ENCODE measurements around the gene PHOX2A.

Gene PHOX2A

GRCh38 chr11:72249961-72250360, 6.0 kb upstream of the PHOX2A start:
- H3K9me3 ChIP-seq (ENCODE audit: control insufficient read depth, low read length) = peaks cover 18% of the 10 kb centered on the region
- peaks cover 67% of the 10 kb centered on the region for H3K27me3 ChIP-seq (replicated peaks; ENCODE audit: control insufficient read depth, insufficient read depth, low read length)

GRCh38 chr11:72247584-72247983, 3.6 kb upstream of the PHOX2A start:
- no peak overlapping the region for H3K4me3 ChIP-seq (ENCODE audit: low read length)
- no peak overlapping the region for H3K9ac ChIP-seq (ENCODE audit: low read length)
- no peak for DNase-seq (ENCODE audit: low read depth)
- no peaks in the 10 kb centered on the region for H3K4me1 ChIP-seq (ENCODE audit: control insufficient read depth, insufficient read depth, low read length)
- H3K9me3 ChIP-seq (ENCODE audit: control insufficient read depth, low read length) = peaks cover 10% of the 10 kb centered on the region
- H3K36me3 ChIP-seq (ENCODE audit: control insufficient read depth, insufficient read depth, low read length, severe bottlenecking) = no peaks in the 10 kb centered on the region
- H3K27me3 ChIP-seq (replicated peaks; ENCODE audit: control insufficient read depth, insufficient read depth, low read length) = peaks cover 73% of the 10 kb centered on the region

More at GRCh38 chr11:72249961-72250360, 6.0 kb upstream of the PHOX2A start:
- Histone ChIP-seq H3K4me3 (ENCODE audit: low read length) (no peak overlapping the region), H3K36me3 (ENCODE audit: control insufficient read depth, insufficient read depth, low read length, severe bottlenecking) (no peaks in the 10 kb centered on the region), H3K9ac (ENCODE audit: low read length) (no peak overlapping the region), H3K4me1 (ENCODE audit: control insufficient read depth, insufficient read depth, low read length) (no peaks in the 10 kb centered on the region)
- DNase-seq (ENCODE audit: low read depth) = no peak

GRCh38 chr11:72245263-72245816, 1.4 kb upstream of the PHOX2A start:
- Histone ChIP-seq H3K9ac (ENCODE audit: low read length) (no peak overlapping the region), H3K36me3 (ENCODE audit: control insufficient read depth, insufficient read depth, low read length, severe bottlenecking) (no peaks in the 10 kb centered on the region), H3K4me1 (ENCODE audit: control insufficient read depth, insufficient read depth, low read length) (peaks cover 2% of the 10 kb centered on the region), H3K4me3 (ENCODE audit: low read length) (no peak overlapping the region), H3K27me3 (replicated peaks; ENCODE audit: control insufficient read depth, insufficient read depth, low read length) (peaks cover 69% of the 10 kb centered on the region), H3K9me3 (ENCODE audit: control insufficient read depth, low read length) (peaks cover 10% of the 10 kb centered on the region)
- DNase-seq (ENCODE audit: low read depth) = no peak

- H3K36me3 ChIP-seq (ENCODE audit: control insufficient read depth, insufficient read depth, low read length, severe bottlenecking) = no peaks in the 10 kb centered on the region
- H3K27me3 ChIP-seq (replicated peaks; ENCODE audit: control insufficient read depth, insufficient read depth, low read length) = peaks cover 62% of the 10 kb centered on the region
- H3K9ac ChIP-seq (ENCODE audit: low read length) = no peak overlapping the region
- no peak overlapping the region for H3K4me3 ChIP-seq (ENCODE audit: low read length)
- H3K9me3 ChIP-seq (ENCODE audit: control insufficient read depth, low read length) = peaks cover 10% of the 10 kb centered on the region
- peaks cover 4% of the 10 kb centered on the region for H3K4me1 ChIP-seq (ENCODE audit: control insufficient read depth, insufficient read depth, low read length)
- no peak for DNase-seq (ENCODE audit: low read depth)
These were observed 636 bp upstream of the PHOX2A start for GRCh38 chr11:72244361-72245262.

- Histone ChIP-seq H3K4me3 (ENCODE audit: low read length) (no peak overlapping the region), H3K36me3 (ENCODE audit: control insufficient read depth, insufficient read depth, low read length, severe bottlenecking) (peaks cover 3% of the 10 kb centered on the region), H3K9me3 (ENCODE audit: control insufficient read depth, low read length) (peaks cover 10% of the 10 kb centered on the region), H3K4me1 (ENCODE audit: control insufficient read depth, insufficient read depth, low read length) (peaks cover 9% of the 10 kb centered on the region), H3K27me3 (replicated peaks; ENCODE audit: control insufficient read depth, insufficient read depth, low read length) (peaks cover 61% of the 10 kb centered on the region), H3K9ac (ENCODE audit: low read length) (no peak overlapping the region)
- DNase-seq (ENCODE audit: low read depth) = no peak
These were observed 560 bp downstream of the PHOX2A start for GRCh38 chr11:72243173-72244059.

GRCh38 chr11:72242141-72242540, 1.8 kb downstream of the PHOX2A start:
- H3K36me3 ChIP-seq (ENCODE audit: control insufficient read depth, insufficient read depth, low read length, severe bottlenecking) = peaks cover 15% of the 10 kb centered on the region
- H3K9ac ChIP-seq (ENCODE audit: low read length) = no peak overlapping the region
- H3K9me3 ChIP-seq (ENCODE audit: control insufficient read depth, low read length) = peaks cover 10% of the 10 kb centered on the region
- H3K4me1 ChIP-seq (ENCODE audit: control insufficient read depth, insufficient read depth, low read length) = peaks cover 9% of the 10 kb centered on the region
- no peak overlapping the region for H3K4me3 ChIP-seq (ENCODE audit: low read length)
- peaks cover 50% of the 10 kb centered on the region for H3K27me3 ChIP-seq (replicated peaks; ENCODE audit: control insufficient read depth, insufficient read depth, low read length)
- no peak for DNase-seq (ENCODE audit: low read depth)

GRCh38 chr11:72241291-72241781, 2.6 kb downstream of the PHOX2A start:
- DNase-seq (ENCODE audit: low read depth) = no peak
- H3K9me3 ChIP-seq (ENCODE audit: control insufficient read depth, low read length) = peaks cover 5% of the 10 kb centered on the region
- no peak overlapping the region for H3K4me3 ChIP-seq (ENCODE audit: low read length)
- H3K27me3 ChIP-seq (replicated peaks; ENCODE audit: control insufficient read depth, insufficient read depth, low read length) = peaks cover 42% of the 10 kb centered on the region
- peaks cover 23% of the 10 kb centered on the region for H3K36me3 ChIP-seq (ENCODE audit: control insufficient read depth, insufficient read depth, low read length, severe bottlenecking)
- H3K4me1 ChIP-seq (ENCODE audit: control insufficient read depth, insufficient read depth, low read length) = peaks cover 9% of the 10 kb centered on the region
- no peak overlapping the region for H3K9ac ChIP-seq (ENCODE audit: low read length)

- H3K4me3 ChIP-seq (ENCODE audit: low read length) = no peak overlapping the region
- peaks cover 36% of the 10 kb centered on the region for H3K27me3 ChIP-seq (replicated peaks; ENCODE audit: control insufficient read depth, insufficient read depth, low read length)
- H3K36me3 ChIP-seq (ENCODE audit: control insufficient read depth, insufficient read depth, low read length, severe bottlenecking) = peaks cover 29% of the 10 kb centered on the region
- peak overlapping the region; percentile 67 for H3K9ac ChIP-seq (ENCODE audit: low read length)
- no peaks in the 10 kb centered on the region for H3K9me3 ChIP-seq (ENCODE audit: control insufficient read depth, low read length)
- peaks cover 9% of the 10 kb centered on the region for H3K4me1 ChIP-seq (ENCODE audit: control insufficient read depth, insufficient read depth, low read length)
- DNase-seq (ENCODE audit: low read depth) = no peak
These were observed 3.3 kb downstream of the PHOX2A start for GRCh38 chr11:72240461-72241290.

- Histone ChIP-seq H3K9me3 (ENCODE audit: control insufficient read depth, low read length) (no peaks in the 10 kb centered on the region), H3K27me3 (replicated peaks; ENCODE audit: control insufficient read depth, insufficient read depth, low read length) (peaks cover 28% of the 10 kb centered on the region), H3K36me3 (ENCODE audit: control insufficient read depth, insufficient read depth, low read length, severe bottlenecking) (peaks cover 35% of the 10 kb centered on the region), H3K9ac (ENCODE audit: low read length) (peak overlapping the region; percentile 67), H3K4me1 (ENCODE audit: control insufficient read depth, insufficient read depth, low read length) (peaks cover 9% of the 10 kb centered on the region), H3K4me3 (ENCODE audit: low read length) (peak overlapping the region; percentile 50)
- peak; percentile 73 for DNase-seq (ENCODE audit: low read depth)
These were observed 4.0 kb downstream of the PHOX2A start for GRCh38 chr11:72239849-72240460.

- H3K27me3 ChIP-seq (replicated peaks; ENCODE audit: control insufficient read depth, insufficient read depth, low read length) = peaks cover 23% of the 10 kb centered on the region
- peaks cover 9% of the 10 kb centered on the region for H3K4me1 ChIP-seq (ENCODE audit: control insufficient read depth, insufficient read depth, low read length)
- peak overlapping the region; percentile 50 for H3K4me3 ChIP-seq (ENCODE audit: low read length)
- no peaks in the 10 kb centered on the region for H3K9me3 ChIP-seq (ENCODE audit: control insufficient read depth, low read length)
- peaks cover 41% of the 10 kb centered on the region for H3K36me3 ChIP-seq (ENCODE audit: control insufficient read depth, insufficient read depth, low read length, severe bottlenecking)
- peak; percentile 65 for DNase-seq (ENCODE audit: low read depth)
- peak overlapping the region; percentile 67 for H3K9ac ChIP-seq (ENCODE audit: low read length)
These were observed 4.6 kb downstream of the PHOX2A start for GRCh38 chr11:72239313-72239848.
